NCI-H82 treated with DMSO at 0.1 percent for 48 hours (cell line): ENCODE measurements around the gene GPANK1.

ENCODE experiments used
- DNase-seq: peaks from one replicate; lab custom pipeline; 2025; ENCODE audit not compliant: unreplicated experiment; lab: John Stamatoyannopoulos, UW

Gene GPANK1

GRCh38 chr6:31663126-31663960 is 1.5 kb downstream of the GPANK1 start:
- DNase-seq = no peak

GRCh38 chr6:31662124-31662723 is 2.6 kb downstream of the GPANK1 start:
- no peak for DNase-seq

GRCh38 chr6:31661262-31662123 is 3.3 kb downstream of the GPANK1 start:
- no peak for DNase-seq

- peak; percentile 53 for DNase-seq
Observed at GRCh38 chr6:31660381-31661261, 4.2 kb downstream of the GPANK1 start, which contains the start of gene C6orf47. Gene C6orf47 (minus strand): TSS chr6:31660778. CDS start chr6:31659947, 831 bp downstream.

- no peak for DNase-seq
Observed at GRCh38 chr6:31659649-31660380, 5.0 kb downstream of the GPANK1 start.

- DNase-seq = no peak
Observed at GRCh38 chr6:31658983-31659648, 5.7 kb downstream of the GPANK1 start.

- DNase-seq = no peak
Observed at GRCh38 chr6:31658158-31658688, 6.6 kb downstream of the GPANK1 start.

- DNase-seq = peak; percentile 54
Observed at GRCh38 chr6:31657406-31658157, 7.2 kb downstream of the GPANK1 start.

GRCh38 chr6:31655349-31656237 is 9.2 kb downstream of the GPANK1 start, which contains the start of gene APOM:
Gene APOM (plus strand): TSS chr6:31655894. CDS start chr6:31655967, 73 bp downstream.
- DNase-seq = no peak

- DNase-seq = no peak
Observed at GRCh38 chr6:31654574-31655348, 10.0 kb downstream of the GPANK1 start.

- DNase-seq = peak; percentile 98
Observed at GRCh38 chr6:31652925-31653724, 11.7 kb downstream of the GPANK1 start.

GRCh38 chr6:31651602-31652191 is 13.1 kb downstream of the GPANK1 start:
- DNase-seq = peak; percentile 82

GRCh38 chr6:31645325-31645724 is 19.5 kb downstream of the GPANK1 start:
- no peak for DNase-seq

- DNase-seq = no peak
Observed at GRCh38 chr6:31643818-31644454, 20.9 kb downstream of the GPANK1 start.
